GM19023 (cell line): Measurements from ENCODE around the gene CHKA.

ENCODE experiments used
- ATAC-seq: cut with Tn5 transposase; IDR thresholded peaks from one replicate; pipeline ENCODE4 v1.9.1; 2021; ENCODE audit warnings: mild to moderate bottlenecking, moderate library complexity; ENCODE audit not compliant: unreplicated experiment

CHKA gene

GRCh38 chr11:68016904-68017817 lies 104.0 kb downstream of the CHKA start:
- no peak for ATAC-seq

GRCh38 chr11:68016161-68016903 lies 104.9 kb downstream of the CHKA start:
- ATAC-seq: no peak

GRCh38 chr11:68015467-68015866 lies 105.7 kb downstream of the CHKA start:
- no peak for ATAC-seq

- no peak for ATAC-seq
These were observed 106.2 kb downstream of the CHKA start for GRCh38 chr11:68014947-68015447.

DNA sequence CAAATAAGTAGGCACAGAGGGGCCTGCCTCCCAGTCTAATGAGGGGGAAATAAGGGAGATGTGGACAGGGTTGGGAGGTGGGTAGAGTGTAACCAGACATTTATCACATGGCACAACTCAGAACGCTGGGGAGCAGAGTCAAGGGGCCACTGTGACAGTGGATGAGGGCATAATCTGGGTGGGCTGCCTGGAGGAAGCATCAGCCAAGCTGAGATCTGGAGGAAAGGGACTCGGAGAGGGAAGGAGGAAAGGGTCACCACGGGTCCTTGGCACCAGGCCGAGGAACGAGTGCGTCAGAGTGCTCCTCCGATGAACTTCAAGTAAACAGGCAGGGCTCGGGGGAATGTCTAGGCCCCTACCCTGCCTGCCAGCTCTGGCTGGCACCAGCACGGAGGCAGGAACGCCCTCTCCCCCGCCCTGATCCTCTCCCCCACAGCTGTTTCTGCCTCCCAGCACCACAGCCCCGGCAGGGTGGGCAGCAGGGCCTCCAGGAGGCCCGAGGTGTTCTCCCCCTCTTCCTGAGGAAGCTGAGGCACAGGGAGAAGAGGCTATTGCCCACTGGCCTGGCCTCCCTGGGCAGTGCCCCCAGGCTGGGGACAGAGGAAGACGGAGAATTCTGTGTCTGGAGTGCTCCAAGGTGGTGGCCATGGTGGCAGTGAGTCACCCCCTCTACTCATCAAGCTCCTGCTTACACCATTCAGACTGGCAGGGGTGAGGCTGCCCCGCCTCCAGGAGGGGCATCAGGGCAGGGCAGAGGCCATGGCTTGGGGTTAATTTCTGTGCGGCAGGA lies 106.8 kb downstream of the CHKA start:
- no peak for ATAC-seq

GRCh38 chr11:68013611-68014156 lies 107.5 kb downstream of the CHKA start:
- ATAC-seq: no peak

GRCh38 chr11:68012843-68013610 lies 108.2 kb downstream of the CHKA start:
- no peak for ATAC-seq

- ATAC-seq: no peak
These were observed 108.9 kb downstream of the CHKA start for GRCh38 chr11:68012044-68012842.

- no peak for ATAC-seq
These were observed 109.9 kb downstream of the CHKA start for GRCh38 chr11:68011051-68011943.

- ATAC-seq: no peak
These were observed 110.8 kb downstream of the CHKA start, which contains the start of gene ALDH3B1 for GRCh38 chr11:68010090-68011041. Gene ALDH3B1, plus strand, starts transcription at chr11:68010327. Its CDS starts 4,971 bp downstream, at chr11:68015298.

DNA sequence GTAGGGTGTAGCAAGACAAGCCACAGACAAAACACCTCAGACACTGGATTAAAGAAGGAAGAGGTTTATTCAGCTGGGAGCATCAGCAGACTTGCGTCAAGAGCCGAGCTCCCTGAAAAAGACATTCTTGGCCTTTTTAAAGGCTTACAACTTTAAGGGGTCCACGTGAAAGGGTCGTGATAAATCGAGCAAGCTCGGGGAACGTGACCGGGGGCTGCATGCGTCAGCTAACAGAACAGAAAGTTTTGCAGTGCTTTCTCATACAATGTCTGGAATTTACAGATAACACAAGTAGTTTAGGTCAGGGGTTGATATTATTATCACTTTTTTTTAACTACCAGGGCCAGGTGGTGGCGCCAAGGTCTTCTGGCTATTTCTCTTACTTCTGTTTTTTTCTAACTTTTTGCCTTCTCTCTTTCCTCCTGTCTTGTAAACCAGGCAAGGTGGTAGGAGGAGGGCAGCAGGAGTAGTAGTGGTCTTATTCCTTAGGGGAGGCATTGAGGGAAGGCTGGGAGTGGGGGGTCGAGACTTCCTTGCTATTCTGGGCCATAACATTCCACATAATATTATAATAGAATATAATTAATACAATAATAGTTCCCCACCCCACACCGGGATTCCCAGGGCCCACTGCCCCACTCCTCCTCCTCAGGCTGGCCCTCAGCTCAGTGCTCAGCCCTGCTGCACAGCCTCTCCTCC lies 111.6 kb downstream of the CHKA start:
- ATAC-seq: no peak

DNA sequence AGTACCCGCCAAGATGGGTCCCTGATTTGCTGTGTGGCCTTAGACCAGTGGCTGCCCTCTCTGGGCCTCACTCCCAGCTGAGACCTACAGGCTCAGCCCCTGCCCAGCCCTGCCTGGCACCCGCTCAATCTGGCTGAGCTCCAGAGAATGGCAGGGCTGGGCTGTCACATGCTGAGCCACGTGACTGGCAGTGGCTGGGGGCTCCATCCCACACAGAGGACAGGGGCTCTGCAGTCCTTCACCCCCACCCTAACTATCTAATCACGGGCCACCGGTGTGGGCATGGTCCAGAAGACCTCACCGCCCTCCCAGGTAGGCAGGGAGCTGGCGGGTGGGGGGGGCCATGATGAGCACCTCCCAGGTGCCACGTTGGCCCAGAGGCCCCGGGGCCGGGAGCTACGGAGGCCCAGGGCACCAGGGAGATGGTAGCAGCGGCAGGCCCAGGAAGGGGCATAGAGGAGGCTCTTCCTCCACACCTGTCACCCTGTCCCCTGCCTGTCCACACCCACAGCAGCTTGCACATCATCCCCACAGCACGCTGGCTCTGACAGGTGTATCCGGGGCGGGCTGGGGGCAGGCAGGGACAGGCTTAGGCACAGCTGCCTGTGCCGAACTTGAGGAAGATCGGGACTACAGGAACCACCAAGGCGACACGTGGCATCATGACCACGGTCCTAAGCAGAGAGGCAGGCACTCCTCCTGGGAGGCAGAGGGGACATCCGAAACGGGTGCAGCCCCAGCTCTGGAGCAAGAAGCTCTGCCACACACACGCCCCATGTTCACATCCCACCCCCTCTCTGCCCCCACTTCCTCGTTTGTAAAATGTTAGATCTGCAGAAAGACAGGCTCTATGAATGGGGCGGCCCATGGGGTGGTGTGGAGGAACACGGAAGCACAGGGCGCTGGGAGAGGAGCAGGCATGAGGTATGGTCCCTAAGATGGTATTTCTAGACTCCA lies 112.5 kb downstream of the CHKA start:
- ATAC-seq: no peak

- ATAC-seq: no peak
These were observed 113.4 kb downstream of the CHKA start for GRCh38 chr11:68007498-68008380.

DNA sequence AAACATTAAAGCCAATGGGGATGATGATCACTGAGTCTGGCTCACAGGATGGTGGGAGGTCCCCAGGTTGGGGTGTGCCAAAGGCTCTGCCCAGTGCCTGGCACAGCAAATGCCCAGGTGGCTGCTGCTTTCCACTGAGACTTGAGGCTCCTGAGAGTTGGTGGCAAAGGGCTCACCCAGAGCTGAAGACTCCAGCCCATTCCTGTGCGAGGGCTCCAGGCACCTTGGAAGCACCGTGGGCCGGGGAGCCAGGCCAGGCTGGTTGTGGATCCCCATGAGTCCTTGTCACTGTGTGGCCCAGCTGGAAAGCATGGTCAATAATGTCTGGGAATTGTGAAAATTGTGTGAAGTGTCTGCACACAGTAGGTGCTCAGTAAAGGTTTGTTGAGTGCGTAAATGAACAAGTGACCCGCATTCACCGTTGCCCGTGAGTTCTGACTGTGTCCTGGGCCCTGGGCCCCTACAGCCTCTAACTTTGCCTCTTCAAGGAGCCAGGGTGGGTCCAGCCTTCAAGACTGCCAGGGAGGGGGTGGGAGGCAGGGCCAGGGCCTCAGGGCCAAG lies 114.5 kb downstream of the CHKA start:
- ATAC-seq: no peak
